DOHH2 (cell line): ENCODE data around the gene GSG1L.

Experiments used
- H3F3A ChIP-seq: fragments of 200-600 bp; sonication (generic), shearing (Covaris generic); 2 replicates; pipeline ENCODE4 v1.6.0; 2016; ENCODE audit warnings: antibody characterized with exemption, mild to moderate bottlenecking; ENCODE audit not compliant: control insufficient read depth, insufficient read depth
- H3K27ac ChIP-seq: fragments of 200-600 bp; sonication (generic); 2 replicates; pipeline ENCODE4 v1.5.1; 2014; ENCODE audit warnings: low read depth, mild to moderate bottlenecking, low read length, moderate library complexity
- H3K27me3 ChIP-seq: fragments of 200-600 bp; sonication (generic); 2 replicates; pipeline ENCODE4 v1.6.1; 2014; ENCODE audit warnings: mild to moderate bottlenecking, low read length, mixed read lengths; ENCODE audit not compliant: control insufficient read depth
- H3K36me3 ChIP-seq: fragments of 200-600 bp; sonication (generic); 2 replicates; pipeline ENCODE4 v1.6.1; 2014; ENCODE audit warnings: mild to moderate bottlenecking, low read length, moderate library complexity, mixed read lengths; ENCODE audit not compliant: control insufficient read depth
- H3K4me1 ChIP-seq: fragments of 200-600 bp; sonication (generic); 2 replicates; pipeline ENCODE4 v1.6.1; 2014; ENCODE audit warnings: mild to moderate bottlenecking, low read length, mixed read lengths; ENCODE audit not compliant: control insufficient read depth
- H3K4me2 ChIP-seq: fragments of 200-600 bp; sonication (generic); 2 replicates; pipeline ENCODE4 v1.6.0; 2014; ENCODE audit warnings: mild to moderate bottlenecking, low read length, moderate library complexity
- H3K4me3 ChIP-seq: fragments of 200-600 bp; sonication (generic); 2 replicates; pipeline ENCODE4 v1.5.1; 2014; ENCODE audit warnings: mild to moderate bottlenecking, low read length, mixed read lengths
- H3K79me2 ChIP-seq: fragments of 200-600 bp; sonication (generic); 2 replicates; pipeline ENCODE4 v1.6.1; 2014; ENCODE audit warnings: mild to moderate bottlenecking, low read length, mixed read lengths; ENCODE audit not compliant: control insufficient read depth
- H3K9me2 ChIP-seq: fragments of 200-600 bp; sonication (generic); replicated peaks from 2 replicates; pipeline ENCODE4 v1.6.1; 2014; ENCODE audit warnings: mild to moderate bottlenecking, low read length, mixed read lengths; ENCODE audit not compliant: control insufficient read depth
- H3K9me3 ChIP-seq: fragments of 200-600 bp; sonication (generic); 2 replicates; pipeline ENCODE4 v1.6.1; 2014; ENCODE audit warnings: antibody characterized with exemption, low read length, mixed read lengths; ENCODE audit not compliant: control insufficient read depth, insufficient read depth
- H4K20me1 ChIP-seq: fragments of 200-600 bp; sonication (generic); 2 replicates; pipeline ENCODE4 v1.6.0; 2014; ENCODE audit warnings: low read depth, mild to moderate bottlenecking, antibody characterized with exemption, low read length, moderate library complexity; ENCODE audit not compliant: control insufficient read depth, insufficient read depth
- CTCF ChIP-seq: fragments of 200-600 bp; sonication (generic); IDR thresholded peaks from one replicate; pipeline ENCODE4 v1.5.1; 2014; ENCODE audit warnings: antibody characterized with exemption, mild to moderate bottlenecking, low read depth, low read length; ENCODE audit not compliant: poor library complexity, severe bottlenecking
- EZH2phosphoT487 ChIP-seq: fragments of 200-600 bp; sonication (generic); IDR thresholded peaks from 2 replicates; pipeline ENCODE4 v1.6.1; 2017; ENCODE audit warnings: borderline replicate concordance, mild to moderate bottlenecking, antibody characterized with exemption, low read length, moderate library complexity, mixed read lengths

The GSG1L gene

GRCh38 chr16:27767081-27767480, 296.4 kb downstream of the GSG1L start:
- no peak overlapping the region for H3K4me2 ChIP-seq
- H3K27me3 ChIP-seq = no peaks in the 10 kb centered on the region
- H3K4me1 ChIP-seq = no peaks in the 10 kb centered on the region
- no peaks in the 10 kb centered on the region for H3K9me3 ChIP-seq
- no peaks in the 10 kb centered on the region for H4K20me1 ChIP-seq
- H3K4me3 ChIP-seq = no peak overlapping the region
- H3F3A ChIP-seq = no peaks in the 10 kb centered on the region
- TF ChIP-seq CTCF (no peak), EZH2phosphoT487 (no peak)
- no peaks in the 10 kb centered on the region for H3K36me3 ChIP-seq
- no peaks in the 10 kb centered on the region for H3K79me2 ChIP-seq
- no peaks in the 10 kb centered on the region for H3K9me2 ChIP-seq
- H3K27ac ChIP-seq = no peak overlapping the region

- Histone ChIP-seq H3K9me2 (no peaks in the 10 kb centered on the region), H3K4me2 (no peak overlapping the region), H3K79me2 (no peaks in the 10 kb centered on the region), H3K4me3 (no peak overlapping the region), H4K20me1 (no peaks in the 10 kb centered on the region), H3K36me3 (no peaks in the 10 kb centered on the region), H3K27ac (no peak overlapping the region), H3K9me3 (no peaks in the 10 kb centered on the region), H3K4me1 (no peaks in the 10 kb centered on the region), H3F3A (no peaks in the 10 kb centered on the region), H3K27me3 (no peaks in the 10 kb centered on the region)
- TF ChIP-seq CTCF (no peak), EZH2phosphoT487 (no peak)
These were observed 297.1 kb downstream of the GSG1L start for GRCh38 chr16:27766236-27766925.

- H3K4me2 ChIP-seq = no peak overlapping the region
- H3K4me3 ChIP-seq = no peak overlapping the region
- H3K4me1 ChIP-seq = no peaks in the 10 kb centered on the region
These were observed 298.4 kb downstream of the GSG1L start for GRCh38 chr16:27764869-27765675.

More at GRCh38 chr16:27764869-27765675, 298.4 kb downstream of the GSG1L start:
- Histone ChIP-seq H3K36me3 (no peaks in the 10 kb centered on the region), H3K79me2 (no peaks in the 10 kb centered on the region), H3K27ac (no peak overlapping the region), H3K9me3 (no peaks in the 10 kb centered on the region), H3F3A (no peaks in the 10 kb centered on the region), H3K27me3 (no peaks in the 10 kb centered on the region), H3K9me2 (no peaks in the 10 kb centered on the region), H4K20me1 (no peaks in the 10 kb centered on the region)
- TF ChIP-seq CTCF = no peak
- no peak for TF ChIP-seq EZH2phosphoT487
